WTC11 (cell line): ENCODE data around the gene TMEM81. TPM values are rescaled to one million over a fixed set of nuclear protein-coding genes. Genes with fewer than 3 reads are reported as not detected.

Experiments
- ATAC-seq: fragments of 200-7000 bp; cut with Tn5 transposase; 2 replicates; pipeline ENCODE4 v1.10.0; 2021; ENCODE audit warnings: mild to moderate bottlenecking, moderate library complexity
- CTCF ChIA-PET: fragments of 300-600 bp; sonication (Branson Sonifier 250); formaldehyde crosslinking; loops from one replicate; lab custom pipeline; 2021; ENCODE audit warnings: antibody characterized with exemption; lab: Charles Lee
- POLR2A ChIA-PET: fragments of 350-600 bp; sonication (Branson Sonifier 250); formaldehyde crosslinking; loops from one replicate; lab custom pipeline; 2021; ENCODE audit warnings: antibody characterized with exemption; lab: Charles Lee
- DNase-seq: peaks from one replicate; pipeline ENCODE4 v3.0.0; 2021; ENCODE audit warnings: low spot score
- H3K27ac Mint-ChIP-seq: 2 replicates; pipeline ENCODE4 v1.8.0; 2021; ENCODE audit warnings: mixed read lengths
- H3K27me3 Mint-ChIP-seq: 2 replicates; pipeline ENCODE4 v1.8.0; 2021; ENCODE audit warnings: low read depth, mild to moderate bottlenecking, moderate library complexity, mixed read lengths
- H3K36me3 Mint-ChIP-seq: 2 replicates; pipeline ENCODE4 v1.8.0; 2021; ENCODE audit warnings: mixed read lengths
- H3K4me1 Mint-ChIP-seq: 2 replicates; pipeline ENCODE4 v1.8.0; 2022; ENCODE audit warnings: mixed read lengths
- H3K4me3 Mint-ChIP-seq: 2 replicates; pipeline ENCODE4 v1.8.0; 2021; ENCODE audit warnings: mild to moderate bottlenecking, moderate library complexity, mixed read lengths
- H3K9me3 Mint-ChIP-seq: 2 replicates; pipeline ENCODE4 v1.8.0; 2021; ENCODE audit warnings: mixed read lengths
- ETV6 ChIP-seq: sonication (generic); formaldehyde crosslinking; IDR thresholded peaks from 2 replicates; pipeline ENCODE4 v1.8.1; 2022; ENCODE audit warnings: mild to moderate bottlenecking, missing genetic modification reagents
- IRF2 ChIP-seq: sonication (generic); formaldehyde crosslinking; IDR thresholded peaks from 2 replicates; pipeline ENCODE4 v1.8.0; 2022; ENCODE audit warnings: low read depth, missing genetic modification reagents, borderline replicate concordance
- TP53 ChIP-seq: sonication (generic); formaldehyde crosslinking; IDR thresholded peaks from 2 replicates; pipeline ENCODE4 v1.8.1; 2023; ENCODE audit warnings: mild to moderate bottlenecking, missing genetic modification reagents
- ZBTB21 ChIP-seq: sonication (generic); formaldehyde crosslinking; IDR thresholded peaks from 2 replicates; pipeline ENCODE4 v1.8.1; 2023; ENCODE audit warnings: mild to moderate bottlenecking, missing genetic modification reagents, borderline replicate concordance
- ZNF121 ChIP-seq: sonication (generic); formaldehyde crosslinking; IDR thresholded peaks from 2 replicates; pipeline ENCODE4 v1.8.0; 2023; ENCODE audit warnings: missing genetic modification reagents
- total RNA-seq: library from RNA; stranded (reverse); gene quantifications from 3 replicates; pipeline ENCODE4 v1.2.3, GENCODE V29; 2021
- TF ChIP-seq, protein P1 (sequence below): fragments of 250-450 bp; sonication (Bioruptor Pico); IDR thresholded peaks from 2 replicates; pipeline ENCODE4 v1.9.0; 2021; ENCODE audit warnings: mild to moderate bottlenecking
- TF ChIP-seq, protein P2 (sequence below): fragments of 250-450 bp; sonication (Bioruptor Pico); IDR thresholded peaks from 2 replicates; pipeline ENCODE4 v2.1.2; 2022; ENCODE audit warnings: mild to moderate bottlenecking, moderate library complexity
- TF ChIP-seq, protein P3 (sequence below): fragments of 250-450 bp; sonication (Bioruptor Pico); IDR thresholded peaks from 2 replicates; pipeline ENCODE4 v1.9.0; 2021; ENCODE audit warnings: moderate library complexity, mild to moderate bottlenecking, inconsistent platforms, borderline replicate concordance
- TF ChIP-seq, protein P4 (sequence below): sonication (generic); formaldehyde crosslinking; IDR thresholded peaks from 2 replicates; pipeline ENCODE4 v1.8.0; 2022; ENCODE audit warnings: mild to moderate bottlenecking, missing genetic modification reagents
- TF ChIP-seq, protein P5 (sequence below): sonication (generic); formaldehyde crosslinking; IDR thresholded peaks from 2 replicates; pipeline ENCODE4 v1.8.0; 2023; ENCODE audit warnings: mild to moderate bottlenecking, missing genetic modification reagents
- TF ChIP-seq, protein P6 (sequence below): sonication (generic); formaldehyde crosslinking; IDR thresholded peaks from 2 replicates; pipeline ENCODE4 v1.8.0; 2022; ENCODE audit warnings: missing genetic modification reagents

The TMEM81 gene
- total RNA-seq, 1 experiment from 2014 or later, result 7.5 TPM

DNA sequence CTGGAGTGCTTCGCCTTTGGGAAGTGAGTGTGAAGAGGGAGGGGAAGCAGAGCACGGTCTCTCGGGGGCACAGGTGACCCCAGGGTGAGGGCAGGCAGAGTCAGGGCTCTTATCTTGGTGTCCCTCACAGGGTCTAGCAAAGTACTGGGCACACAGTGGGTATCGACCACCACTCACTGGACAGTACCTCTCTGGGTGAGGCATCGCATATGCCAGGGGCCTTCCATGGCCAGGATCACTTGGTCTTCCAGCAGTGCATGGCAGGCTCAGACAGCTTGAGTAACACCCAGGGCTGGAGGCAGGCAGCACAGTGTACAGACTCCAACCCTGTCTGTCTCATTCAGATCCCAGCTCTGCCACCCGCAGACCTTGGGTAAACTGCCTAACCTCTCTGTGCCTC lies 24.6 kb downstream of the TMEM81 start:
- no peak for DNase-seq
- no peak for TF ChIP-seq ZNF121 (CRISPR knock-in tag)
- TF ChIP-seq, protein P1, sequence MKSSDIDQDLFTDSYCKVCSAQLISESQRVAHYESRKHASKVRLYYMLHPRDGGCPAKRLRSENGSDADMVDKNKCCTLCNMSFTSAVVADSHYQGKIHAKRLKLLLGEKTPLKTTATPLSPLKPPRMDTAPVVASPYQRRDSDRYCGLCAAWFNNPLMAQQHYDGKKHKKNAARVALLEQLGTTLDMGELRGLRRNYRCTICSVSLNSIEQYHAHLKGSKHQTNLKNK, result no peak
- no peaks in the 10 kb centered on the region for H3K27me3 Mint-ChIP-seq
- H3K4me3 Mint-ChIP-seq, result no peak overlapping the region
- H3K27ac Mint-ChIP-seq, result no peak overlapping the region
- H3K4me1 Mint-ChIP-seq, result peaks cover 9% of the 10 kb centered on the region; the same call in 1 of the 2 replicates
- H3K9me3 Mint-ChIP-seq, result no peaks in the 10 kb centered on the region
- H3K36me3 Mint-ChIP-seq, result no peaks in the 10 kb centered on the region
- CTCF ChIA-PET, result interaction anchor here (4.2 kb wide), 1 partner anchor 11 kb away, joined by 64 read pairs; no protein-coding TSS in a partner anchor
- POLR2A ChIA-PET, result no interaction called here
- ATAC-seq, result no peak

DNA sequence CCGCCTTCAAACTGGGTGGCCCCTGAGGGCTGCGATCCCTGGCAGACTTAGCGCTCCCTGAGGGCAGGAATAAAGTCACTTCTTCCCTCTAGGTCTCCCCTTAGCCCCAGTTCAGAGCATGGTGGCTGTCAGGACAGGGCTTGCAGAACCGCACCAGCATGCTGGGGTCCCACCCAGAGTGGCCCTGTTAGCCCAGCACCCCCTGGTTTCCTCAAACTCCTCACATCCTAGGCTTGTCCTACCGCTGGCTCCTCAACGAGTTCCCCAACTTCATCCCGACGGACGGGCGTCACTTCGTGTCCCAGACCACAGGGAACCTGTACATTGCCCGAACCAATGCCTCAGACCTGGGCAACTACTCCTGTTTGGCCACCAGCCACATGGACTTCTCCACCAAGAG lies 25.4 kb downstream of the TMEM81 start:
- no peak for DNase-seq
- Mint-ChIP-seq H3K4me1 (peaks cover 9% of the 10 kb centered on the region; the same call in 1 of the 2 replicates), H3K4me3 (no peak overlapping the region), H3K36me3 (no peaks in the 10 kb centered on the region), H3K9me3 (no peaks in the 10 kb centered on the region), H3K27me3 (no peaks in the 10 kb centered on the region), H3K27ac (no peak overlapping the region)
- TF ChIP-seq IRF2 (CRISPR knock-in tag) (no peak), ZBTB21 (CRISPR knock-in tag) (no peak), ETV6 (CRISPR knock-in tag) (no peak), TP53 (CRISPR knock-in tag) (no peak)
- TF ChIP-seq, protein P2, sequence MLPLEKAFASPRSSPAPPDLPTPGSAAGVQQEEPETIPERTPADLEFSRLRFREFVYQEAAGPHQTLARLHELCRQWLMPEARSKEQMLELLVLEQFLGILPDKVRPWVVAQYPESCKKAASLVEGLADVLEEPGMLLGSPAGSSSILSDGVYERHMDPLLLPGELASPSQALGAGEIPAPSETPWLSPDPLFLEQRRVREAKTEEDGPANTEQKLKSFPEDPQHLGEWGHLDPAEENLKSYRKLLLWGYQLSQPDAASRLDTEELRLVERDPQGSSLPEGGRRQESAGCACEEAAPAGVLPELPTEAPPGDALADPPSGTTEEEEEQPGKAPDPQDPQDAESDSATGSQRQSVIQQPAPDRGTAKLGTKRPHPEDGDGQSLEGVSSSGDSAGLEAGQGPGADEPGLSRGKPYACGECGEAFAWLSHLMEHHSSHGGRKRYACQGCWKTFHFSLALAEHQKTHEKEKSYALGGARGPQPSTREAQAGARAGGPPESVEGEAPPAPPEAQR (CRISPR knock-in tag), result no peak
- TF ChIP-seq, protein P3, sequence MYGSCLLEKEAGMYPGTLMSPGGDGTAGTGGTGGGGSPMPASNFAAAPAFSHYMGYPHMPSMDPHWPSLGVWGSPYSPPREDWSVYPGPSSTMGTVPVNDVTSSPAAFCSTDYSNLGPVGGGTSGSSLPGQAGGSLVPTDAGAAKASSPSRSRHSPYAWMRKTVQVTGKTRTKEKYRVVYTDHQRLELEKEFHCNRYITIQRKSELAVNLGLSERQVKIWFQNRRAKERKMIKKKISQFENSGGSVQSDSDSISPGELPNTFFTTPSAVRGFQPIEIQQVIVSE (CRISPR knock-in tag), result no peak
- TF ChIP-seq, protein P4, sequence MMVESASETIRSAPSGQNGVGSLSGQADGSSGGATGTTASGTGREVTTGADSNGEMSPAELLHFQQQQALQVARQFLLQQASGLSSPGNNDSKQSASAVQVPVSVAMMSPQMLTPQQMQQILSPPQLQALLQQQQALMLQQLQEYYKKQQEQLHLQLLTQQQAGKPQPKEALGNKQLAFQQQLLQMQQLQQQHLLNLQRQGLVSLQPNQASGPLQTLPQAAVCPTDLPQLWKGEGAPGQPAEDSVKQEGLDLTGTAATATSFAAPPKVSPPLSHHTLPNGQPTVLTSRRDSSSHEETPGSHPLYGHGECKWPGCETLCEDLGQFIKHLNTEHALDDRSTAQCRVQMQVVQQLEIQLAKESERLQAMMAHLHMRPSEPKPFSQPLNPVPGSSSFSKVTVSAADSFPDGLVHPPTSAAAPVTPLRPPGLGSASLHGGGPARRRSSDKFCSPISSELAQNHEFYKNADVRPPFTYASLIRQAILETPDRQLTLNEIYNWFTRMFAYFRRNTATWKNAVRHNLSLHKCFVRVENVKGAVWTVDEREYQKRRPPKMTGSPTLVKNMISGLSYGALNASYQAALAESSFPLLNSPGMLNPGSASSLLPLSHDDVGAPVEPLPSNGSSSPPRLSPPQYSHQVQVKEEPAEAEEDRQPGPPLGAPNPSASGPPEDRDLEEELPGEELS, result no peak
- TF ChIP-seq, protein P5, sequence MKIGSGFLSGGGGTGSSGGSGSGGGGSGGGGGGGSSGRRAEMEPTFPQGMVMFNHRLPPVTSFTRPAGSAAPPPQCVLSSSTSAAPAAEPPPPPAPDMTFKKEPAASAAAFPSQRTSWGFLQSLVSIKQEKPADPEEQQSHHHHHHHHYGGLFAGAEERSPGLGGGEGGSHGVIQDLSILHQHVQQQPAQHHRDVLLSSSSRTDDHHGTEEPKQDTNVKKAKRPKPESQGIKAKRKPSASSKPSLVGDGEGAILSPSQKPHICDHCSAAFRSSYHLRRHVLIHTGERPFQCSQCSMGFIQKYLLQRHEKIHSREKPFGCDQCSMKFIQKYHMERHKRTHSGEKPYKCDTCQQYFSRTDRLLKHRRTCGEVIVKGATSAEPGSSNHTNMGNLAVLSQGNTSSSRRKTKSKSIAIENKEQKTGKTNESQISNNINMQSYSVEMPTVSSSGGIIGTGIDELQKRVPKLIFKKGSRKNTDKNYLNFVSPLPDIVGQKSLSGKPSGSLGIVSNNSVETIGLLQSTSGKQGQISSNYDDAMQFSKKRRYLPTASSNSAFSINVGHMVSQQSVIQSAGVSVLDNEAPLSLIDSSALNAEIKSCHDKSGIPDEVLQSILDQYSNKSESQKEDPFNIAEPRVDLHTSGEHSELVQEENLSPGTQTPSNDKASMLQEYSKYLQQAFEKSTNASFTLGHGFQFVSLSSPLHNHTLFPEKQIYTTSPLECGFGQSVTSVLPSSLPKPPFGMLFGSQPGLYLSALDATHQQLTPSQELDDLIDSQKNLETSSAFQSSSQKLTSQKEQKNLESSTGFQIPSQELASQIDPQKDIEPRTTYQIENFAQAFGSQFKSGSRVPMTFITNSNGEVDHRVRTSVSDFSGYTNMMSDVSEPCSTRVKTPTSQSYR (CRISPR knock-in tag), result no peak
- TF ChIP-seq, protein P6, sequence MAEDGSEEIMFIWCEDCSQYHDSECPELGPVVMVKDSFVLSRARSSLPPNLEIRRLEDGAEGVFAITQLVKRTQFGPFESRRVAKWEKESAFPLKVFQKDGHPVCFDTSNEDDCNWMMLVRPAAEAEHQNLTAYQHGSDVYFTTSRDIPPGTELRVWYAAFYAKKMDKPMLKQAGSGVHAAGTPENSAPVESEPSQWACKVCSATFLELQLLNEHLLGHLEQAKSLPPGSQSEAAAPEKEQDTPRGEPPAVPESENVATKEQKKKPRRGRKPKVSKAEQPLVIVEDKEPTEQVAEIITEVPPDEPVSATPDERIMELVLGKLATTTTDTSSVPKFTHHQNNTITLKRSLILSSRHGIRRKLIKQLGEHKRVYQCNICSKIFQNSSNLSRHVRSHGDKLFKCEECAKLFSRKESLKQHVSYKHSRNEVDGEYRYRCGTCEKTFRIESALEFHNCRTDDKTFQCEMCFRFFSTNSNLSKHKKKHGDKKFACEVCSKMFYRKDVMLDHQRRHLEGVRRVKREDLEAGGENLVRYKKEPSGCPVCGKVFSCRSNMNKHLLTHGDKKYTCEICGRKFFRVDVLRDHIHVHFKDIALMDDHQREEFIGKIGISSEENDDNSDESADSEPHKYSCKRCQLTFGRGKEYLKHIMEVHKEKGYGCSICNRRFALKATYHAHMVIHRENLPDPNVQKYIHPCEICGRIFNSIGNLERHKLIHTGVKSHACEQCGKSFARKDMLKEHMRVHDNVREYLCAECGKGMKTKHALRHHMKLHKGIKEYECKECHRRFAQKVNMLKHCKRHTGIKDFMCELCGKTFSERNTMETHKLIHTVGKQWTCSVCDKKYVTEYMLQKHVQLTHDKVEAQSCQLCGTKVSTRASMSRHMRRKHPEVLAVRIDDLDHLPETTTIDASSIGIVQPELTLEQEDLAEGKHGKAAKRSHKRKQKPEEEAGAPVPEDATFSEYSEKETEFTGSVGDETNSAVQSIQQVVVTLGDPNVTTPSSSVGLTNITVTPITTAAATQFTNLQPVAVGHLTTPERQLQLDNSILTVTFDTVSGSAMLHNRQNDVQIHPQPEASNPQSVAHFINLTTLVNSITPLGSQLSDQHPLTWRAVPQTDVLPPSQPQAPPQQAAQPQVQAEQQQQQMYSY, result no peak
- no peak for ATAC-seq
- CTCF ChIA-PET, result no interaction called here
- POLR2A ChIA-PET, result no interaction called here
